HG03354 (cell line): Measurements from ENCODE around the gene WFDC5.

Experiments used
- ATAC-seq: cut with Tn5 transposase; IDR thresholded peaks from one replicate; pipeline ENCODE4 v1.9.1; 2021; ENCODE audit warnings: mild to moderate bottlenecking; ENCODE audit not compliant: unreplicated experiment, poor library complexity, severe bottlenecking

The WFDC5 gene

DNA sequence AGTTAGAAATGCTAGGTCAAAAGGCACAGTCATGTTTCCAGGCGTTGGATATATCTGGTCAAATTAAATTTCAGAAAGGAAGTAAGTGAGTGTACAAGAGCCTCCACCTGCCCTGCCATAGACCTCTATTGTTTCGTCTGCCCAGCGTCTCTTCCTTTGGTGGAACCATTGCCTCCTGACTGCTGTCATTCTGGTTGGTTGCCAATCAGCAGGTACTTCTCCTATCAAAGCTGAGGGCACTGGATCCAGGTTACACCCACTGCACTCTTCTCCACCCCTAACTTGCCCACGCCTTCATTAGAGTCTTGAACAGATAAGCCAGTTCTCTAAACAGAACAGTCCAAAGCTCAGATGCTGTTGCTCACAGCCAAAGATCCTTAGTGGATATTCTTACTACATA is 2.6 kb upstream of the WFDC5 start:
- no peak for ATAC-seq

DNA sequence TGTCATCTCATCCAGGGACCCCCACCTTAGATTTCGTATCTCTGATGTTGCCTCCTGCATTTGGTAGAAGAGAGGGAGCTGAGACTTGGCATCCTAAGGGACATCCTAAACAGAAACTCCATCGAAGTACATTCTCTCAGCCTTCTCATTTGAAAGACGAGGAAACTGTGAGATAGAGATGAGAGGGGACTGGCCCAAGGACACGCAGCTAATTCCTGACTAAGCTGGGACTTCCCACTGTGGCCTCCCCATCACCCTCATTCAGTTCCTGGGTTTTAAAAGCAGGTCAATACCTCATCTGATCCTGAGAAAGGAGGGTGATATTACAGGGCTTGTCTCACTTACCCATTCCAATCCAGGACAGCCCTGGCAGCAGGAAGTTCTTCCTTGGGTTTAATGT is 855 bp upstream of the WFDC5 start:
- no peak for ATAC-seq

DNA sequence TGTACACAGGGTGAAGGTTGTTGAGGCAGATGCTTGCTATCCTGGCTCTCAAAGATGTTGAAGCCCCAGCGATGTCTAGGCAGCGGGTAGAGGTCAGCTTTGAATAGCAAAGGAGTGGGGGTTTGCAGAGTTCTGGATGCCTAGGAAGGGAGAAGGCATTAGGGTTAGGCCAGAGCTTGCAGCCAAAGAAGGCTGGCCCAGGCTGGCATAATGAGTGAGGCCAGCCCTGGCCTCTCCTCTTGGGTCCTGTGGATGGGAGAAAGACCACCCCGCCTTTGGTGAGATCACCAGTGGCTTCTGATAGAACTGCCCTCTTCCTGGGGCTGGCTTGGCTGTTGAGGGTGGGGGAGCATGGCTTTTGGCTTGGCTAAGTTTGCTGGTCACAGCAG is 406 bp upstream of the WFDC5 start:
- ATAC-seq = no peak

DNA sequence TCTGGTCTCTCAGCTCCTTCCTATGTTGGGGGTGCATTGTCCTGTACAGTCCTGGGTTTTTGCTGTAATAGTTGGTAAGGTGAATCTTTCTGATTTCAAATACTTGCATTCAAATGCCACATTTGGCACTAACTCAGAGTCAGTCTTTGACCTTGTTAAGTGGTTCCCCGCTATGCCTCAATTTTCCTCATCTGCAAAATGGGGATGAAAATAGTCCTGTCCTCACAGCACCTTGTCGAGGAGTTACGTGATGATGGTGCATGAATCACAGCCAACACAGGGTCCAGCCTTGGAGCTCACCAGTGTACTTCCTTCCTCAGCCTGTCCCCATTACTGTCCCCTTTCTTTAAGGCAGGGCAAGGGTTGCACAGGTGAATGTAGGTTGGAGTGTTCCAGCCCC is 1.1 kb downstream of the WFDC5 start:
- no peak for ATAC-seq

DNA sequence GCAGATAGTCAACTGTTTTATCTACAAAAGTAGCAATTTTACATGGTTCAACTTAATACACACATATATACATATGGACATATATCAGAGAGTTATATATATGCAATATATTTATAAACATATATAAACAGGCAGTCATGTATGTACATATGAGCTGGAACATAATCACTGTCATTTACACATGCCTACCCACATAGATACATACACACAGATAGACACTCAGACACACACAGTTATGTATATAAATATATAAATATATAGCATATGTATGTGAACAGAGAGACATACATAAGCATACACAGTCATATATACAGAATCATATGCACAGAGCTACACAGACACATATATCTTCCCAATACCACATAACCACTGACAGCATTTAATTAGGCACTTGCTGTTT is 2.2 kb downstream of the WFDC5 start:
- no peak for ATAC-seq

DNA sequence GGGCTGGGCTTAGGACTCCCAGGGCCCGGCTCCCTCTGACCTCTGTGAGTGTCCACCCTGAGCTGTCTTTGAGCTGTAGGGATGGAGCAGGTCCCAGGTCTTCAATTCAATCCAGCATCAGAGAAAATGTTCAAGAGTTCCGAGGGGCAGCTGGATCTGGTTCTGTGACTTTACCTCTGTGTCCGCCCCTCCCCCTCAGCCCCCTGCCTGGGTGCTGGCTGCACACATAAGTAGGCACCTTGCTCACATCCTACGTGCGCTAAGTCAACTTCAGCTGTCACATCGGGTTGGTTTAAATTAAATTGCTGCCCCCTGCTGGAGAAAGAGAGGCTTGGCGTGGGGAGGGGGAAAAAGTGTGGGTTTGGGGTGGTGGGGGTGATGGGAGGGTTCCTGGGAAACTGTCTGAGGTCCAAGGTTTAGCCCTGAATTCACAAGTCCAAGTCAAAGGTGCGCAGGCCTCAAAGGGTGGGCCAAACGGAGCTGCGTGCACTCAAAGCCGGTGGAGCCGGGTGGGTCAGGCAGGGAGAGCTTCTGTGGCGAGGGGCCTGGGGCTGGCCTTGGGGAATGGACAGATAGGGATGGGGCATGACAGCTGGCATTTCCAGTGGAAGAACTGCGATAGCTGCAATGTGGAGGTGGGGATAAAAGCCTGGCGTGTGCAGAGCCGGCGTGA is 3.0 kb downstream of the WFDC5 start:
- ATAC-seq = no peak

DNA sequence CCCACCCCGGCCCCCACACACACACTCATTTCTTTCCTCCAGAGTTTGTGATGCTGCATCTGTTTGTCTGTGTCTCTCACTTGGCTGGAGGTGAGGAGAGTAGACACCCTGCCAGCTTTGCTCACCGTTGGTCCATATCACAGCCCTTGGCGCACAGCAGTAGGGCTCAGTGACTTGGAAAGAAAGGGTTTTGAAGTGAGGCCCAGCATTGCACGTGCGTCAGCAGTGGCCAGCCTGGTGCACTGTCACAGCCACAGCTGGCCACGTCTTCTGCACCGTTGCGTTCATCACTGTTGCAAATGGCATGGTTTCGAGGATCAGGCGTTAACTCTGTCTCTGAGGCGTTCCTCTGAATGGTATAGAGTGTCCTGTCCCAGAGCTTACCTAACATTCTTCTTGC is 3.7 kb downstream of the WFDC5 start:
- ATAC-seq = no peak

DNA sequence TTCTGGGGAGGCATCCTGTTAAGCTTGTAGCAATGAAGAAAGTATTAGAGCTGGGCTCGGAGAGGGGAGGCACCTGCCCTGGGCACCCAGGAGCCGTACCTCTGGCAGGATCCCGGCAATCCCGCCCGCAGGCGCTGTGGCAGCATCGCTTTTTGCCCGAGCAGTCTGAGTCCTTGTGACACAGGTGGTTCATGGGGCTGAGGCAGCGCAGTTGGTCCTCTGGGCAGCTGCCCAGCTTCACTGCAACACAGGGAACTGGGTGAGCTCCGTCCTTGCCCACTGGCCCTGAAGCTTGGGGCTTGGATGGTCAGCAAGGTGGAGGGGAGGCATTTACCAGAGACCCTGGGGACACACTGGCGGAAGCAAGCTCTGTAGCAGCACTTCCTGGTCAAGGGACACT is 4.7 kb downstream of the WFDC5 start:
- ATAC-seq = no peak

DNA sequence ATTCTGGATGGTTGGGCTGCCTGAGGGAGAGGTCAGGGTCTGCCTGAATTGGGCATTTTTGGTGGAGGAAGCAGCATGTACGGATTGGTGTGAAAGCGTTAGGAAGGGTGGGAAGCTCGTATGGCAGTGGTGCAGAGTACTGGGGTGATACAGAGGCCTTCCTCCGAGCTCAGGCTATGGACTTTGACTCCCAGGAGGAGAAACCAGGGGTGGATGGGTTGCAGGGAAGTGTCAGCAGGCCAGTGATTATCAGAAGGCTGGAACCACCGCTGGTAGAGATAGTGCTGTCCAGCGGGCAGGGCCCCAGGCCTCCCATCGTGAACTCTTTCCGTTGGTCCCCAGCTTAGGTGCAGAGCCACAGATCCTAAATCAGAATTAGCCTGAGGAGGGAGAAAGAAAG is 5.3 kb downstream of the WFDC5 start:
- no peak for ATAC-seq

DNA sequence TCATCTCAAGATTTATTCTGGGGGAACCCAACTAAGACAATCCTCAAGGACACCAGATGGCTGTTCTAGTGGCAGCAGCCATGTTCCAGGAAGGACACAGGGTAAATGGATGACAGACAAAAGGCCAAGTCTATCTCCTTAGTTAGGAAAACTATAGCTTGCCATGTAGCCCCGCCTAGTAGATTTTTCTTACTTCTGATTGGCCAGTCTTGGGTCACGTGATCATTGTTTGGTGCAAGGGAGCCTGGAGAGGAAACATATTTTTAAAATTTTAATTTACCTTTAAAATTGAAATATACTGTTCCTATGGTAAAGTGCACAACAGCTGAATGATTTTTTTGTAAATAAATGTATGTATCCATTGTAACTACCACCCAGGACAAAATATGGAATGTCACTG is 9.7 kb downstream of the WFDC5 start:
- ATAC-seq = no peak

DNA sequence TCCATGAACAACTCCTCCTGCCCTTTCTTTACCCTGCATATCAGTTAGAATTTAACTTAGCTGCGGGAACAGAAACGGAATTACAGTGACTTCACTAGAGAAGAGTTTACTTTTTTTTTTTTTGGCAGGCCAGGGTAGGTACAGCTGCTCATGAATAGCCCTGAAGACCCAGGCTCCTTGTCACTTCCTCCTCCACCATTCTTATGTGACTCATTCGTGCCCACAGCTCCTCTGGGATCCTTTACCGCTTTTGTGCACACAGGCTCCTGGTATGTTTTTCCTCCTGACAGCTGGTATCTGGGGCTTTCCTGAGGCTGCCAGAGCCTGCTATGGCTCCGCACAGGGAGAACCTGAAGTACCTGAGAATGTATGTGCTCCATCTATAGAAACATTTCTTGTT is 10.2 kb downstream of the WFDC5 start:
- ATAC-seq = no peak

DNA sequence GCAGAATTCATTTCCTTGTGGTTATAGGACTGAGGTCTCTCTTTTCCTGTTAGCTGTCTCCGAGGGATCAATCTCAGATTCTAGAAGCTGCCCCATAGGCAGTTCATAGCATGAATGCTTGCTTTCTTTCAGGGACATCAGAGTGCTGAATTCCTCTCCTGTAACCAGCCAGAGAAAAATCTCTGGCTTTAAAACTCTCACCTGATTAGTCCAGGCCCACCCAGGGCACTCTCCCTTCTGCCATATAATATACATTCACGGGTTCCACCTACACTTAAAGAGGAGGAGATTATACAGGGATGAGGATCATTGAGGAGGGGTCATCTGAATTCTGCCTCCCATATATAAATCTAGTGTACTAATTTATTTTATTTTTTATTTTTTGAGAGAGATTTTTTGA is 11.9 kb downstream of the WFDC5 start:
- no peak for ATAC-seq

DNA sequence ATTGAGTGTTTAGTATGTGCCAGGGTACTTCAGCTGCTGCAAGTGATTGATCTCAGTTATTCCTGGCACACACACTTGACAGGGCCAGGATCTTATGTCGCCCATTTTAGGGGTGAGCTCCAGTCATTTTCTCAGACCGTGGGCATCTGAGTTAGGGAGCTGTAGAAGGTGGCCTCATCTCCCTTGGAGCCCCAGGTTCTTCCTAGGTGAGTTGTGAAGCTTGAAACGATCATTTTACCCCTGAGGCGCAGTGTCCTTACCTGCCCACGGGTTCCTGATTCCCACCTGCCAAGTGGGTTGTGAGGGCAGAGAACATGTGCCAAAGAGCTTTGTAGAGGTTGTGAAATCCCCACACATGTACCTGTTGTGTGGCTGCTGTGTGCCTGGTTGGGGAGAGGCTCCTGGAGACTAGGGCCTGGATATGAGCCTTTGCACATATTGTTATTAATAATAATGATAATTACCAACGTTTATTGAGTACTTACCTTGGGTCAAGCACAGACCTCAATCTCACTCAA is 13.6 kb downstream of the WFDC5 start:
- ATAC-seq = no peak

DNA sequence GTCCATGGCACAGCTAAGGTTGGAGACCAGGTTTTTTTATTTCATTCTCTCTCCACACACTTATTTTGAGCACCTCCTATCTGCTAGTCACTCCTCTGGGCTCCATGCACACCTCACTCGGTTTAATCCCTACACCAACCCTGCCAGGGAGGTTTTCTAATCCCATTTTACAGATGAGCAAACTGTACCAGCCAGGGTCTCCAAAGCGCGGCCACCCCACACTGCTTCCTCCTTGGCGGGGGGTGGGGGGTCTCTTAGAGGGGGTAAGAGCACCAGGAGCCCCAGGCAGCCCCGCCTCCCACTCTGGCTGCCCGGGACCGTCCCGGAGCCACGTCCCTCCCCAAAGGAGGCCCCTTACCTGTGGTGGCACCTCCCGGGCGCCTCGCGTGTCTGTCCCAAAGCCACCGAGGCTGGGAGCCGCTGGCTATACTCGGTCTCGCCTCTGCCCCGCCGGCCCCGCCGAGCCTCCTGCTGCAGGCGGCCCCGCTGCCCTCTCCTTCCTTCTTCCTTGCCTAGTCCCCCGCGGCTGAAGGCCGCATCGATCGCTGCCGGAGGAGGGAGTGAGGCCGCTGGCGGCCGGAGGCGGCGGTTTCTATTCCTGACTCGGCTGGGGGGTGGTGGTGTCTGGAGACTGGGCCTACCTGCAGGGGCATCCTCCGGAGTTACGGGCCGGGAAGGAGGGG is 14.3 kb downstream of the WFDC5 start, which contains the start of gene KCNS1:
KCNS1 (minus strand) TSS at position 565 of the 683 bp plus-strand sequence. CDS start 1,891 bp downstream, outside the sequence.
- ATAC-seq = no peak

DNA sequence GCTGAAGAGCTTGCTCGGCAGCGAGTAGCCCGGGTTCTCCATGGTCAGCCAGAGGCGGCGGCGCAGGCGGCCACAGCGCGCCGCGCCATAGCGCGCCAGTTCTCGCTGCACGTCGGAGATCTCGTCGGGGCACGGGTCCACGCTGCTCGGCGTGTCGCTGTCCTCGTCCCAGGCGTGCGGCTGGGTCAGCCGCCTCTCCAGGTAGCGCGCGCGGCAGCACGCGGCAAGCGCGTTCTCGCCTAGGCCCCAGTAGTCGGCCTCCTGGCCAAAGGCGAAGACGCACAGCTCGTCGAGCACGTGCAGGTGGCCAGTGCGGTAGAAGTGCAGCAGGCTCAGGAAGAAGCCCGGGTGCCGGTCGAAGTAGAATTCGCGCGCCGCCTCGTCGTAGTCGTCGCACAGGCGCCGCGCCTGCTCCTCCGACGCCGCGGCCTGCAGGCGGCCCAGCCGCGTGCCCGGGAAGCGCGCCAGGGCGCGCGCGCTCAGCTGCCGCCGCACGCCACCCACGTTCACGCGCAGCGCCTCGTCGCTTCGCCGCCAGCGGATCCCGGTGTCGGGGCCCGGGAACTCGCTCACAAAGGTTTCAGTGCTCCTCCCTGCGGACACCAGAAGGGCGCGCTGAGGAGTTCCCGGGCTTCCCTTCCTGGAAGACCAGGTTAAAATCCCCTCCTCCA is 16.7 kb downstream of the WFDC5 start:
- ATAC-seq = no peak

DNA sequence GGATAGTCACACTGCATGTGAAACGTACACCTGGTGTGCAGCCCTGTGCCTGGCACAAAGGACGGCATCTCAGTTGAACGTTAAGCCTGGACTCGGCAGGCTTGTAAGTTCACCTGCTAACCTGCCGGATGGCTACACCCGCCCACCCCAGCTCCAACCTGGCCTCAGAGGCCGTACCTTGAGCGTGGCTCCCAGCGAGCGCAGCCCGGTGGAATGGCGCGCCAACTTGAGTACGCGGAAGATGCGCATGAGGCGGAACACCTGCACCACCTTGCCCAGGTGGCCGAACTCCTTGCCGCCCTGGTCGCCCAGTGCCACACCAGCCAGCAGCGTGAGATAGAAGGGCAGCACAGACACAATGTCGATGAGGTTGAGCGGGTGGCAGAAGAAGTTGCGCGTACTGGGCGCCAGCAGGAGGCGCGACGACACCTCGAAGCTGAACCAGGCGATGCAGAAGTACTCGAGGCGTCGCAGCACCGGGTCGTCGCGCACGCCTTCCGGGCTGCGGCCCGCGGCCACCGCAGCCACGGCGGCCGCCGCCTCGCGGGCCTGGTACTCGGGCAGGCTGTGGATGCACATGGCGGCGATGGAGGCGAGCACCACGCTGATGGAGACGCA is 17.4 kb downstream of the WFDC5 start:
- ATAC-seq = no peak

DNA sequence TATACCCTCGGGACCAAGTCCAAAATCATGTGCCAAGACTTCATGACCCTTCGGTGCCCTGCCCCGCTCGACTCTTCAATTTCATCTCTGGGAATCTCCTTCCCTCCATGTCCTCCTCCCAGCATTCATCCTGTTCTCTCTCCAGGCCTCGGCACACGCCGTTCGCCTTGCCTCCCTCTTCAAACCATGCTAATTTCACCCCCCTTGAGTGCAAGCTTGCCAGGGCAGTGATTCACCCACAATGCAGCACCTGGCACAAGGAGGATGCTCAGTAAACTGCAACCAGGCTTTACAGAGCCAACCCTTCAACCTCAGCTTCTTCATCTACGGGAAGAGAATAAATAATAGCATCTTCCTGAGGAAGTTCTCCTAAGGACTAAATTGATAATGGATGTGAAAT is 18.2 kb downstream of the WFDC5 start:
- ATAC-seq = no peak

DNA sequence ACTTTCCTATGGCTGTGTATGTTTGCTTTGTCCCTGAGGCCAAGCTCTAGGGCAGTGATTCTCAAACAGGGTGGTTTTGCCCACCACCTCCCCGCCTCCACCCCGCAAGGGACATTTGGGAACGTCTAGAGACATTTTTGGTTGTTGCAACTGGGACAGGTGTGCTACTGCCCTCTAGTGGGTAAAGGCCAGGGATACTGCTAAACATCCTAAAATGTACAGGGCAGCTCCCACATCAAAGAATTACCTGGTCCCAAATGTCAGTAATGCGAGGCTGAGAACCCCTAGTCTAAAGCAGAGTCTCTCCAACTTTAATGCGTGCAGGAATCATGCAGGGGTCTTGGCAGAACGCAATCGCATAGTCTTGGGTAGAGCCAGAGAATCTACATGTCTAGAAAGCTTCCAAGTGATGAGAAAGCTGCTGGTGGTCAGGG is 19.2 kb downstream of the WFDC5 start:
- ATAC-seq = no peak

DNA sequence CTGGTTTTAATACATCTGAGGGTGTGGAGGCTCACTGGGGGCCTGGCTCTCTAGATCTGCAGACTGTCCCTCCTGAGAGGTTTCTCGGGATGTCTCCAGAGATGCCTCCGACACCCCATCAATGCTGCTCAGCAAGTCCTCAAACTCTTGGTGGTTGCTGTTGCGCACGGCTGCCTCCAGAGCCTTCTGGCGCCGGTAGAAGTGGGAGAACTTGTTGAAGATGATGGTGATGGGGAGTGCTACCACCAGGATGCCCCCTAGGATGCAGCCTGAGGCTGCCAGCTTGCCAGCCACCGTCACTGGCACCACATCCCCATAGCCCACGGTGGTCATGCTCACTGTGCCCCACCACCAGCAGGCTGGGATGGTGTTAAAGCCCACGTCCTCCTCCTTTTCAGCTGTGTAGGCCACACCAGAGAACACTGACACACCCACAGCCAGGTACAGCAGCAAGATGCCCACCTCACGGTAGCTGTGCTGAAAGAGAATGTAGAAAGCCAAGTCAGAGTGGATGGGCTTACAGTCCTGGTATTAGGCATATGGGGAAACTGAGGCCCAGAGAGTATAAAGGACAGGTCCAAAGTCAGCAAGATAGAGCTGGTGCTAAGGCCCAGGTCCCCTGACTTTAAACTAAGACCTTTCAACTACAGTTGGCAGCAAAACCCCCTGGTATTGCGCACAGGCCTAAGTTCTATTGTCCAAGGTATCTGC is 20.0 kb downstream of the WFDC5 start:
- no peak for ATAC-seq

DNA sequence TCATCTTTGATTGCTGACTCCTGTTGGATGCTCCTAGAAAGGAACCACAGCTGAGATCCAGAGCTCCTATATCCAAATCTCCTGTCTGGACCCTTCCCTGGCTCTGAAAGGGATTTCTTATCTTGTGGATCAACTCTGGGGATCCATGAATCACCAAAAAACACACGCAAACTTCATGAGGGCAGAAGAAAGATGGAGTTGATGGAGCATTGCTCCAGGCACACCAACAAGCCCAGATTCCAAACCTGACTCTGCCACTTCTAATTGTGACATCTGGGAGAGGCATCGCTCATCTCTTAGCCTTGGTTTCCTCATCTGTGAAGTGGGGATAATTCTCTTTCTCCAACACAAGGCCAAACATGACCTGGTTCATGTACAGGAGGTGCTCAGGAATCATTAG is 20.8 kb downstream of the WFDC5 start:
- ATAC-seq = no peak
